ENCODE measurements around the gene CDC123. TPM values are rescaled to one million over a fixed set of nuclear protein-coding genes. Genes with fewer than 3 reads are reported as not detected.
"Not testable (repeated sequence)": the region's sequence is repeated elsewhere in the genome, so short reads cannot be mapped to it uniquely, and the experiment has no call there.

CDC123 gene
- total and polyA plus RNA-seq, 9 donors: 22.1 to 59.1 (median 35.8) TPM

- no peak for DNase-seq
- H3K9me3 ChIP-seq: no peaks in the 10 kb centered on the region
- H3K36me3 ChIP-seq: no peaks in the 10 kb centered on the region
- intact Hi-C loops (cut with DNase I): no loop called here
- TF ChIP-seq EP300 (IDR thresholded peaks at IDR 0.05) (no peak), CTCF (IDR thresholded peaks at IDR 0.05) (no peak), POLR2A (IDR thresholded peaks at IDR 0.05) (no peak)
- H3K27me3 ChIP-seq: no peaks in the 10 kb centered on the region
- no peak overlapping the region for H3K4me3 ChIP-seq
- H3K4me1 ChIP-seq (ENCODE audit: insufficient read depth): no peaks in the 10 kb centered on the region
- H3K27ac ChIP-seq: no peak overlapping the region
- 80 to 91% (median 87%) methylated on average over 12 of the region's 12 CpGs for WGBS, 3 donors
Observed at GRCh38 chr10:12164085-12164484, 31.9 kb upstream of the CDC123 start.

- intact Hi-C loops (cut with DNase I): no loop called here
- Histone ChIP-seq H3K27me3 (no peaks in the 10 kb centered on the region), H3K4me3 (no peak overlapping the region), H3K27ac (no peak overlapping the region), H3K4me1 (ENCODE audit: insufficient read depth) (no peaks in the 10 kb centered on the region), H3K36me3 (no peaks in the 10 kb centered on the region), H3K9me3 (no peaks in the 10 kb centered on the region)
- DNase-seq: no peak
- TF ChIP-seq CTCF (IDR thresholded peaks at IDR 0.05): no peak
- TF ChIP-seq POLR2A (IDR thresholded peaks at IDR 0.05): no peak
- 72 to 84% (median 82%) methylated on average over 3 of the region's 3 CpGs for WGBS, 3 donors
Observed at GRCh38 chr10:12165036-12165435, 31.0 kb upstream of the CDC123 start.

GRCh38 chr10:12165999-12166775 is 29.8 kb upstream of the CDC123 start:
- no peaks in the 10 kb centered on the region for H3K27me3 ChIP-seq
- H3K4me1 ChIP-seq (ENCODE audit: insufficient read depth): no peaks in the 10 kb centered on the region
- no peak overlapping the region for H3K4me3 ChIP-seq
- H3K27ac ChIP-seq: no peak overlapping the region
- no peak for DNase-seq
- no peaks in the 10 kb centered on the region for H3K9me3 ChIP-seq
- H3K36me3 ChIP-seq: no peaks in the 10 kb centered on the region
- intact Hi-C loops (cut with DNase I): no loop called here
- 72 to 82% (median 76%) methylated on average over 6 of the region's 6 CpGs for WGBS, 3 donors
- TF ChIP-seq EP300 (IDR thresholded peaks at IDR 0.05): no peak
- TF ChIP-seq POLR2A (IDR thresholded peaks at IDR 0.05): no peak
- TF ChIP-seq CTCF (IDR thresholded peaks at IDR 0.05): no peak

DNA sequence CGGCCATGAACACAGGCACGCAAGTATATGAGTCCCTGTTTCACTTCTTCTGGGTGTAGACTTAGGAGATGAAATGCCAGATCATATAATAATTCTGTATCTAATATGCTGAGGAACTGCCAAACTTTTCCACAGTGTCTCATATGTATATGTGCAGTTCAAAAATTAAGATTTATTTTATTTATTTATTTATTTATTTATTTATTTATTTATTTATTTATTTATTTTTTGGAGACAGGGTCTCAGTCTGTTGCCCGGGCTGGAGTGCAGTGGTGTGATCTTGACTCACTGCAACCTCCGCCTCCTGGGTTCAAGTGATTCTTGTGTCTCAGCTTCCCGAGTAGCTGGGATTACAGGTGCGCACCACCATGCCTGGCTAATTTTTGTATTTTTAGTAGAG is 24.5 kb upstream of the CDC123 start:
- H3K27ac ChIP-seq: not testable (repeated sequence)
- 88 to 96% (median 94%) methylated on average over 6 of the region's 6 CpGs for WGBS, 3 donors

GRCh38 chr10:12177642-12178041 is 18.3 kb upstream of the CDC123 start:
- WGBS, 3 donors: 83 to 90% (median 85%) methylated on average over 9 of the region's 9 CpGs
- H3K36me3 ChIP-seq: no peaks in the 10 kb centered on the region
- no peak for TF ChIP-seq EP300 (IDR thresholded peaks at IDR 0.05)
- no peaks in the 10 kb centered on the region for H3K4me1 ChIP-seq (ENCODE audit: insufficient read depth)
- H3K27ac ChIP-seq: no peak overlapping the region
- intact Hi-C loops (cut with DNase I): no loop called here
- no peak overlapping the region for H3K4me3 ChIP-seq
- no peaks in the 10 kb centered on the region for H3K27me3 ChIP-seq
- DNase-seq: no peak
- H3K9me3 ChIP-seq: no peaks in the 10 kb centered on the region

More for the DNA sequence above, 24.5 kb upstream of the CDC123 start:
- H3K27me3 ChIP-seq; H3K36me3 ChIP-seq; intact Hi-C loops (cut with DNase I); H3K4me3 ChIP-seq; H3K4me1 ChIP-seq (ENCODE audit: insufficient read depth); H3K9me3 ChIP-seq; DNase-seq: not testable (repeated sequence)

Measured in ovary (tissue), 9 donors.